CD1c-positive myeloid dendritic cell (primary cell): ENCODE data around the gene RXFP4.
"Not testable (repeated sequence)": the region's sequence is repeated elsewhere in the genome, so short reads cannot be mapped to it uniquely, and the experiment has no call there.

Experiments
- DNase-seq: peaks from one replicate; pipeline ENCODE4 v3.0.0-alpha.2; 2016; ENCODE audit errors: extremely low spot score

The RXFP4 gene

GRCh38 chr1:155978325-155978972 lies 37.0 kb downstream of the RXFP4 start, which contains the start of gene ARHGEF2:
TSS of gene ARHGEF2 (minus strand) at chr1:155978547. CDS start at chr1:155978427, 120 bp downstream.
- DNase-seq, result peak; percentile 87

DNA sequence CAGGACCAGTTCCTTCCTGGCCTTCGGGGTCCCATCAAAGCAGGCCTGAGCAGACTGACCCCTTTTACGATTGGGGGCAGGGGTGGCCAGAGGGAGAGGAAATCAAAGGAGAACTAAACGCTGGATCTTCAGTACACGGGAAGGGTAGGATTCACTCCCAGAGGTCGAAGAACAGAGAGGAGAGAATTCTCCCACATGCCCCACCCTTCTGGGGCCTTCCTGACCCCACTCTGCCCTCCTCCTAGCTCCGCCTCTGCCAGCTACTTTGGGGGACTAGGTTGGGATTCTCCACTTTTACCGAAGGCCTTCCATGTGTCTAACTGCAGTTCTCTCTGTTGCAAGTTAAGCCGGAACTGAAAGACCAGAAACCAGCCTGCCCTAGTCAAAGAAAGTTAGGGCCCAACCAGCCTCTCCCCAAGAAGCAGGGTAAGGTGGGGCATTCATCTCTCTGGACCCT lies 37.6 kb downstream of the RXFP4 start:
- peak; percentile 55 for DNase-seq

- DNase-seq, result no peak
These were observed 38.3 kb downstream of the RXFP4 start for GRCh38 chr1:155979597-155980343.

- DNase-seq, result peak; percentile 71
These were observed 40.0 kb downstream of the RXFP4 start for GRCh38 chr1:155981266-155982088.

DNA sequence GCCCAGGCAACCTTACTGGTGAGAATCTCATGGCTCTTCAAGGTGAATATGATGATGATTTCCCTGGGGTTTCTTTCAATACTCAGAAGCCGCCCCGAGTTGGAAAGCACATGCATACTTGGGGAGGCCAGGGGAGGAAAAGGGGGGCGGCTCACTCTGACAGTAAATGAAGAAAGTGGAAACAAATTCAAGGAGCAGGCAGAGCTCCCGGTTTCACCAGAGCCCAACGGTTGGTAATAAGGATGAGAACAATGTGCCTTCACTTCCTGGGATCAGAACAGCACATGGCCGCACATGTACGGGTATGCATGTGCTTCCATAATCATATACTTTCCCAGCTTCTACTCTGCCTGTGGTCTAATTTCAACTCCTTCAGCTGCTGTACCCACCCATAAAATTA lies 40.7 kb downstream of the RXFP4 start:
- no peak for DNase-seq

DNA sequence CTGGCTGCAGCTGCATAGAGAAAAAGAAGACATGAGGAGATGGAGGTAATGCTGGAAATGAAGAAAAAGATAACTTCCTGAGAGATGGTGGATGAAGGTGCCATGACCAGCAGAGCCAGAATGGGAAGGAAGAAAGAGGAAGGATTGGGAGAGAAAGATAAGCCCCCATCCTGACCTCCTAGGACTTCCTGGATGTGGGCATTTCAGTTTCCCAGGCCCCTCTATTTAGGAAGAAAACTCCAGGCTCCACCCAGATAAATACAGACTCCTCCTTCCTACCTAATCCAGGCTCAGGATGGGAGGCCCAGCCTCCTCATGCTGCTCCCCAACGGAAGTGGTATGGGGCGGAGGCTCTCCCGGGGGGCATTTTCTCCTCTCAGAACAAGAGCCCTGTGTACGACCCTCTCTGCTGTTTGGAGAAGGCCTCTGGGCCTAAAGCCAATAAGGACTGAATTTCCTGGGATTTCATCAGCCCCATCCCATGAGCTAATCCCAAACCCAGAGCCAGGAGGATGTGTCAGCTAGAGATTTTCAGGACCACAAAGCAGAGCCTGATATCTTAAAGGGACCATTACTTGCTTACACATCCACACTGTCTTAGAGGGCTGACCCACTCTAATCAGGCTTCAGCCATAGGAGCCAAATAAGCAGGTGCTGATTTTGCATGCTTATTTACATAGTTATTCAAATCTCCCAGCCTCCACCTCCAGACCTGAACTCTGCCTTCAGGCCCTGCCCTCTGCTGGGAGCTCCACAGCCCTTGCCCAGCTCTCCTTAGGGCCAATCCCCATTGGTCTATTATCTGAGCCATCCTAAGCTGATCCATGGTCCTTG lies 42.0 kb downstream of the RXFP4 start:
- no peak for DNase-seq

- DNase-seq, result no peak
These were observed 42.9 kb downstream of the RXFP4 start for GRCh38 chr1:155984341-155984740.

- DNase-seq, result not testable (repeated sequence)
These were observed 43.6 kb downstream of the RXFP4 start for GRCh38 chr1:155984903-155985645.

DNA sequence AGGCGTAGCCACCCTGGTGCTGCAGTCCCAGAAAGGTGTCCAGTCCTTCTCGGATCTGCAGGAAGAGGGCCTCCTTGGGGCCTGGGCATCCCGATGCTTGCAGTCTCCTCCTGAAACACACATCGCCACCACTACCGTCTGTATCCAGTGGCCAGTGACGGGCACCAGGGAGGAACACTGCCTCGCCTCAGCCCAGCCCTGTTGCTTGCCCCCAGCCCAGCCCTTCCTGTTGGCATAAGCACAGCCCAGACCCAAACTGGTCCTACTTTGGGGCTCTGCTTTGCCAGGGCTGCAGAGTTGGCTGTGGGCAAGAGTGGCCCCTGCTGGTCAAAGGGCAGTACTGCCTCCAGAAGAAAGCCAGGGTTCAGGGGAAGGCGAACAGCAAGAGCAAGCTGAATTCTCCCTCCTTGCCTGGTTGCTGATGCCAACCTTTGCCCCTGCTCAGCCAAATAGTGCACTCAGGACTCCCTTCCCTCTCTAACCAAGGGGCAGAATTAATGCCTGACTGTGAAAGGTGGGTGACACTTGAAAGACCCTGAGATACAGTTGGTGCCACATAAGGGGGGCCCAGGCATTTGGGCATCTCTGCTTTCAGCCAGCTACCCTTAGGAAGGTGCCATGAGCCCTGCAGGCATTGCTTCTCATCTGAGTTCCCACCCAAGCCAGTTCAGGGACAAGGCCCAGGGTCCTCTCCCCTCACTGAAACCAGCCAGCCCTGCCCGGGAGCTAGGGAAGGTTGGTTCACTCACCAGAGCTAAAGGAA lies 48.0 kb downstream of the RXFP4 start:
- DNase-seq, result peak; percentile 88

GRCh38 chr1:155990005-155990739 lies 48.7 kb downstream of the RXFP4 start:
- DNase-seq, result peak; percentile 94
